GM19025 (cell line): ENCODE results near the gene INPP5E.
A peak's percentile ranks its signal among the peaks of the same experiment; 100 is the strongest.
"Not testable (repeated sequence)": the region's sequence is repeated elsewhere in the genome, so short reads cannot be mapped to it uniquely, and the experiment has no call there.

ENCODE experiments used
- ATAC-seq: cut with Tn5 transposase; IDR thresholded peaks from one replicate; pipeline ENCODE4 v1.9.1; 2021; ENCODE audit warnings: mild to moderate bottlenecking, low read depth, moderate library complexity; ENCODE audit not compliant: unreplicated experiment

INPP5E gene

GRCh38 chr9:136409557-136410455, 29.8 kb downstream of the INPP5E start:
- peak; percentile 9 for ATAC-seq

GRCh38 chr9:136407911-136408310, 31.7 kb downstream of the INPP5E start:
- ATAC-seq = no peak

- not testable (repeated sequence) for ATAC-seq
Measured at GRCh38 chr9:136407061-136407460, 32.6 kb downstream of the INPP5E start.

GRCh38 chr9:136405904-136406303, 33.7 kb downstream of the INPP5E start:
- ATAC-seq = not testable (repeated sequence)

- no peak for ATAC-seq
Measured at GRCh38 chr9:136405481-136405880, 34.2 kb downstream of the INPP5E start.

- ATAC-seq = no peak
Measured at GRCh38 chr9:136404801-136405136, 34.9 kb downstream of the INPP5E start.

GRCh38 chr9:136403915-136404800, 35.5 kb downstream of the INPP5E start:
- ATAC-seq = no peak

- ATAC-seq = no peak
Measured at GRCh38 chr9:136403538-136403914, 36.1 kb downstream of the INPP5E start.

- no peak for ATAC-seq
Measured at GRCh38 chr9:136402067-136402466, 37.6 kb downstream of the INPP5E start.

GRCh38 chr9:136401173-136401922, 38.3 kb downstream of the INPP5E start:
- no peak for ATAC-seq

- peak; percentile 62 for ATAC-seq
Measured at GRCh38 chr9:136400038-136400834, 39.4 kb downstream of the INPP5E start, which contains the start of gene SNAPC4. Gene SNAPC4 (minus strand): TSS chr9:136400170. CDS start chr9:136398428, 1,742 bp downstream.

GRCh38 chr9:136399176-136400037, 40.2 kb downstream of the INPP5E start:
- no peak for ATAC-seq

- no peak for ATAC-seq
Measured at GRCh38 chr9:136398286-136398685, 41.4 kb downstream of the INPP5E start.

- ATAC-seq = no peak
Measured at GRCh38 chr9:136397643-136398042, 42.0 kb downstream of the INPP5E start.

- ATAC-seq = no peak
Measured at GRCh38 chr9:136396219-136396515, 43.5 kb downstream of the INPP5E start.

- no peak for ATAC-seq
Measured at GRCh38 chr9:136395345-136396218, 44.1 kb downstream of the INPP5E start.

GRCh38 chr9:136395020-136395340, 44.7 kb downstream of the INPP5E start:
- no peak for ATAC-seq

- ATAC-seq = no peak
Measured at GRCh38 chr9:136394312-136395019, 45.2 kb downstream of the INPP5E start.
